ENCODE results near the gene HDDC2.

Gene HDDC2

GRCh38 chr6:125267806-125268523, 33.8 kb downstream of the HDDC2 start:
- no peak for DNase-seq

GRCh38 chr6:125264476-125264875, 37.3 kb downstream of the HDDC2 start:
- DNase-seq = no peak

- DNase-seq = no peak
Measured at GRCh38 chr6:125262016-125263013, 39.5 kb downstream of the HDDC2 start.

GRCh38 chr6:125259354-125259736, 42.4 kb downstream of the HDDC2 start:
- DNase-seq = no peak

GRCh38 chr6:125258651-125259353, 43.0 kb downstream of the HDDC2 start:
- no peak for DNase-seq

- no peak for DNase-seq
Measured at GRCh38 chr6:125257351-125257750, 44.4 kb downstream of the HDDC2 start.

GRCh38 chr6:125255201-125255600, 46.6 kb downstream of the HDDC2 start:
- no peak for DNase-seq

GRCh38 chr6:125254321-125254720, 47.4 kb downstream of the HDDC2 start:
- DNase-seq = no peak

GRCh38 chr6:125253881-125254280, 47.9 kb downstream of the HDDC2 start:
- DNase-seq = no peak

- DNase-seq = no peak
Measured at GRCh38 chr6:125252891-125253290, 48.9 kb downstream of the HDDC2 start.

GRCh38 chr6:125251516-125252220, 50.1 kb downstream of the HDDC2 start:
- no peak for DNase-seq

- no peak for DNase-seq
Measured at GRCh38 chr6:125250511-125250910, 51.3 kb downstream of the HDDC2 start.

GRCh38 chr6:125248136-125248535, 53.6 kb downstream of the HDDC2 start:
- no peak for DNase-seq

GRCh38 chr6:125246566-125246965, 55.2 kb downstream of the HDDC2 start:
- no peak for DNase-seq

GRCh38 chr6:125245523-125246264, 56.1 kb downstream of the HDDC2 start:
- DNase-seq = no peak

GRCh38 chr6:125245109-125245508, 56.7 kb downstream of the HDDC2 start:
- no peak for DNase-seq

- no peak for DNase-seq
Measured at GRCh38 chr6:125237764-125238163, 64.0 kb downstream of the HDDC2 start.

GRCh38 chr6:125236536-125237327, 65.0 kb downstream of the HDDC2 start:
- DNase-seq = no peak

GRCh38 chr6:125233202-125233601, 68.6 kb downstream of the HDDC2 start:
- DNase-seq = no peak

- no peak for DNase-seq
Measured at GRCh38 chr6:125232466-125232865, 69.3 kb downstream of the HDDC2 start.

Data from activated naive CD4-positive, alpha-beta T cell treated with anti-CD3 and anti-CD28 coated beads, Interleukin-2, amount 50 U/mL, for 16 hours (primary cell).